Measurements from ENCODE around the gene PIGP. TPM values are rescaled to one million over a fixed set of nuclear protein-coding genes. Genes with fewer than 3 reads are reported as not detected.
"Not testable (repeated sequence)": the region's sequence is repeated elsewhere in the genome, so short reads cannot be mapped to it uniquely, and the experiment has no call there.

Gene PIGP
- total and polyA plus RNA-seq, 4 donors: 15.8 to 47.2 (median 20.5) TPM

GRCh38 chr21:37102746-37103145 is 29.9 kb upstream of the PIGP start:
- H3K4me1 ChIP-seq (ENCODE audit: control insufficient read depth in 1 of 2, insufficient read depth in 2 of 2, low read length in 2 of 2); DNase-seq; H3K9me3 ChIP-seq (ENCODE audit: control insufficient read depth, low read length); ATAC-seq (ENCODE audit: low FRiP score); H3K36me3 ChIP-seq (ENCODE audit: control insufficient read depth in 1 of 2, insufficient read depth in 2 of 2, low read length in 1 of 2); H3K27me3 ChIP-seq (ENCODE audit: control insufficient read depth in 1 of 2, insufficient read depth in 2 of 2, low read length in 1 of 2); H3K27ac ChIP-seq (ENCODE audit: low read depth in 1 of 2, low read length in 2 of 2); H3K4me3 ChIP-seq (ENCODE audit: low read length in 2 of 2); intact Hi-C loops (cut with DNase I): not testable (repeated sequence)
- WGBS, 2 donors: 91 to 96% methylated on average over 3 of the region's 3 CpGs

GRCh38 chr21:37101384-37101783 is 28.5 kb upstream of the PIGP start:
- DNase-seq: no peak
- Histone ChIP-seq H3K27ac (ENCODE audit: low read depth in 1 of 2, low read length in 2 of 2) (no peak overlapping the region), H3K9me3 (ENCODE audit: control insufficient read depth, low read length) (no peaks in the 10 kb centered on the region), H3K4me1 (ENCODE audit: control insufficient read depth in 1 of 2, insufficient read depth in 2 of 2, low read length in 2 of 2) (no peaks in the 10 kb centered on the region), H3K4me3 (ENCODE audit: low read length in 2 of 2) (no peak overlapping the region), H3K27me3 (ENCODE audit: control insufficient read depth in 1 of 2, insufficient read depth in 2 of 2, low read length in 1 of 2) (no peaks in the 10 kb centered on the region), H3K36me3 (ENCODE audit: control insufficient read depth in 1 of 2, insufficient read depth in 2 of 2, low read length in 1 of 2) (peaks cover 7 to 8% of the 10 kb centered on the region in 2 donors)
- ATAC-seq (ENCODE audit: low FRiP score): no peak
- intact Hi-C loops (cut with DNase I): no loop called here
- WGBS, 2 donors: 88 to 93% methylated on average over 1 of the region's 1 CpG

GRCh38 chr21:37100316-37100715 is 27.4 kb upstream of the PIGP start:
- DNase-seq (no peak), ATAC-seq (ENCODE audit: low FRiP score) (no peak)
- WGBS, 2 donors: 97 to 98% methylated on average over 6 of the region's 6 CpGs
- Histone ChIP-seq H3K36me3 (ENCODE audit: control insufficient read depth in 1 of 2, insufficient read depth in 2 of 2, low read length in 1 of 2) (peaks cover 7 to 10% of the 10 kb centered on the region in 2 donors), H3K27ac (ENCODE audit: low read depth in 1 of 2, low read length in 2 of 2) (no peak overlapping the region), H3K4me3 (ENCODE audit: low read length in 2 of 2) (no peak overlapping the region), H3K4me1 (ENCODE audit: control insufficient read depth in 1 of 2, insufficient read depth in 2 of 2, low read length in 2 of 2) (no peaks in the 10 kb centered on the region), H3K9me3 (ENCODE audit: control insufficient read depth, low read length) (no peaks in the 10 kb centered on the region), H3K27me3 (ENCODE audit: control insufficient read depth in 1 of 2, insufficient read depth in 2 of 2, low read length in 1 of 2) (no peaks in the 10 kb centered on the region)
- intact Hi-C loops (cut with DNase I): no loop called here

GRCh38 chr21:37098751-37099150 is 25.9 kb upstream of the PIGP start:
- Histone ChIP-seq H3K4me3 (ENCODE audit: low read length in 2 of 2) (no peak overlapping the region), H3K9me3 (ENCODE audit: control insufficient read depth, low read length) (no peaks in the 10 kb centered on the region), H3K4me1 (ENCODE audit: control insufficient read depth in 1 of 2, insufficient read depth in 2 of 2, low read length in 2 of 2) (no peaks in the 10 kb centered on the region), H3K27me3 (ENCODE audit: control insufficient read depth in 1 of 2, insufficient read depth in 2 of 2, low read length in 1 of 2) (no peaks in the 10 kb centered on the region), H3K27ac (ENCODE audit: low read depth in 1 of 2, low read length in 2 of 2) (no peak overlapping the region), H3K36me3 (ENCODE audit: control insufficient read depth in 1 of 2, insufficient read depth in 2 of 2, low read length in 1 of 2) (peaks cover 7 to 10% of the 10 kb centered on the region in 2 donors)
- 93 to 97% methylated on average over 2 of the region's 2 CpGs for WGBS, 2 donors
- ATAC-seq (ENCODE audit: low FRiP score): no peak
- DNase-seq: no peak
- intact Hi-C loops (cut with DNase I): no loop called here

- Histone ChIP-seq H3K9me3 (ENCODE audit: control insufficient read depth, low read length) (no peaks in the 10 kb centered on the region), H3K4me3 (ENCODE audit: low read length in 2 of 2) (no peak overlapping the region), H3K36me3 (ENCODE audit: control insufficient read depth in 1 of 2, insufficient read depth in 2 of 2, low read length in 1 of 2) (peaks cover 7 to 10% of the 10 kb centered on the region in 2 donors), H3K27ac (ENCODE audit: low read depth in 1 of 2, low read length in 2 of 2) (no peak overlapping the region), H3K27me3 (ENCODE audit: control insufficient read depth in 1 of 2, insufficient read depth in 2 of 2, low read length in 1 of 2) (no peaks in the 10 kb centered on the region), H3K4me1 (ENCODE audit: control insufficient read depth in 1 of 2, insufficient read depth in 2 of 2, low read length in 2 of 2) (no peaks in the 10 kb centered on the region)
- 91% methylated on average over 4 of the region's 4 CpGs for WGBS, 2 donors
- intact Hi-C loops (cut with DNase I): no loop called here
- ATAC-seq (ENCODE audit: low FRiP score): no peak
- no peak for DNase-seq
Measured at GRCh38 chr21:37095821-37096220, 22.9 kb upstream of the PIGP start.

GRCh38 chr21:37093977-37094376 is 21.1 kb upstream of the PIGP start:
- DNase-seq (no peak), ATAC-seq (ENCODE audit: low FRiP score) (no peak)
- H3K9me3 ChIP-seq (ENCODE audit: control insufficient read depth, low read length): no peaks in the 10 kb centered on the region
- no peak overlapping the region for H3K4me3 ChIP-seq (ENCODE audit: low read length in 2 of 2)
- no peaks in the 10 kb centered on the region for H3K4me1 ChIP-seq (ENCODE audit: control insufficient read depth in 1 of 2, insufficient read depth in 2 of 2, low read length in 2 of 2)
- H3K36me3 ChIP-seq (ENCODE audit: control insufficient read depth in 1 of 2, insufficient read depth in 2 of 2, low read length in 1 of 2): peaks cover 4 to 10% of the 10 kb centered on the region in 2 donors
- H3K27ac ChIP-seq (ENCODE audit: low read depth in 1 of 2, low read length in 2 of 2): no peak overlapping the region
- intact Hi-C loops (cut with DNase I): no loop called here
- no peaks in the 10 kb centered on the region for H3K27me3 ChIP-seq (ENCODE audit: control insufficient read depth in 1 of 2, insufficient read depth in 2 of 2, low read length in 1 of 2)

- Histone ChIP-seq H3K4me1 (ENCODE audit: control insufficient read depth in 1 of 2, insufficient read depth in 2 of 2, low read length in 2 of 2) (peaks cover 0 to 7% of the 10 kb centered on the region in 2 donors), H3K27ac (ENCODE audit: low read depth in 1 of 2, low read length in 2 of 2) (no peak overlapping the region), H3K36me3 (ENCODE audit: control insufficient read depth in 1 of 2, insufficient read depth in 2 of 2, low read length in 1 of 2) (no peaks in the 10 kb centered on the region), H3K27me3 (ENCODE audit: control insufficient read depth in 1 of 2, insufficient read depth in 2 of 2, low read length in 1 of 2) (no peaks in the 10 kb centered on the region), H3K4me3 (ENCODE audit: low read length in 2 of 2) (no peak overlapping the region), H3K9me3 (ENCODE audit: control insufficient read depth, low read length) (no peaks in the 10 kb centered on the region)
- no peak for ATAC-seq (ENCODE audit: low FRiP score)
- intact Hi-C loops (cut with DNase I): no loop called here
- WGBS, 2 donors: 71 to 76% methylated on average over 5 of the region's 5 CpGs
- no peak for DNase-seq
Measured at GRCh38 chr21:37088186-37088735, 15.4 kb upstream of the PIGP start.

GRCh38 chr21:37087188-37087587 is 14.3 kb upstream of the PIGP start:
- Histone ChIP-seq H3K4me1 (ENCODE audit: control insufficient read depth in 1 of 2, insufficient read depth in 2 of 2, low read length in 2 of 2) (peaks cover 0 to 8% of the 10 kb centered on the region in 2 donors), H3K27ac (ENCODE audit: low read depth in 1 of 2, low read length in 2 of 2) (no peak overlapping the region), H3K9me3 (ENCODE audit: control insufficient read depth, low read length) (no peaks in the 10 kb centered on the region), H3K27me3 (ENCODE audit: control insufficient read depth in 1 of 2, insufficient read depth in 2 of 2, low read length in 1 of 2) (no peaks in the 10 kb centered on the region), H3K4me3 (ENCODE audit: low read length in 2 of 2) (no peak overlapping the region), H3K36me3 (ENCODE audit: control insufficient read depth in 1 of 2, insufficient read depth in 2 of 2, low read length in 1 of 2) (no peaks in the 10 kb centered on the region)
- DNase-seq: no peak
- intact Hi-C loops (cut with DNase I): no loop called here
- ATAC-seq (ENCODE audit: low FRiP score): no peak
- WGBS, 2 donors: 32 to 39% methylated on average over 5 of the region's 5 CpGs

- no peak for ATAC-seq (ENCODE audit: low FRiP score)
- WGBS, 2 donors: 75 to 81% methylated on average over 3 of the region's 3 CpGs
- intact Hi-C loops (cut with DNase I): no loop called here
Measured at GRCh38 chr21:37085726-37086125, 12.9 kb upstream of the PIGP start.

More at GRCh38 chr21:37085726-37086125, 12.9 kb upstream of the PIGP start:
- DNase-seq: no peak
- Histone ChIP-seq H3K36me3 (ENCODE audit: control insufficient read depth in 1 of 2, insufficient read depth in 2 of 2, low read length in 1 of 2) (no peaks in the 10 kb centered on the region), H3K4me3 (ENCODE audit: low read length in 2 of 2) (no peak overlapping the region), H3K27ac (ENCODE audit: low read depth in 1 of 2, low read length in 2 of 2) (no peak overlapping the region), H3K9me3 (ENCODE audit: control insufficient read depth, low read length) (no peaks in the 10 kb centered on the region), H3K4me1 (ENCODE audit: control insufficient read depth in 1 of 2, insufficient read depth in 2 of 2, low read length in 2 of 2) (peaks cover 0 to 8% of the 10 kb centered on the region in 2 donors), H3K27me3 (ENCODE audit: control insufficient read depth in 1 of 2, insufficient read depth in 2 of 2, low read length in 1 of 2) (no peaks in the 10 kb centered on the region)

All from aorta (tissue), 5 donors.